ENCODE measurements around the gene ZNF234.

DNA sequence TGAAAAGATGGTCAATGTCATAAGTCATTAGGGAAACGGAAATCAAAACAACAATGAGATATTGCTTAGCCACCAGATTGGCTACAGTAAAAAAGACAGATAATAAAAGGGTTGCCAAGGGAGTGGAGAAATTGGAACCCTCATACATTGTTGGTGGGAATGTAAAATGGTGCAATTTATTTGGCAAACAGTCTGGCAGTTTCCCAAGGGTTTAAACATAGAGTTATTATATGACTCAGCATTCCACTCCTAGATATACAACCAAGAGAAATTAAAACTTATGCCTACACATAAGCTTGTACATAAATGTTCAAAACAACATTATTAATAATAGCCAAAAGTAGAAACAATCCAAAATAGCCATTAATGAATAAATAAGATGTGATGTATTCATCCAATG lies 61.1 kb downstream of the ZNF234 start:
- TF ChIP-seq SP1 (IDR thresholded peaks at IDR 0.05; ENCODE audit: low read depth, low read length) (no peak), RAD21 (IDR thresholded peaks at IDR 0.05 in 1 of 2, conservative IDR thresholded peaks at IDR 0.05 in 1 of 2; ENCODE audit: low read depth in 2 of 2, low read length in 2 of 2) (no peak), GABPA (IDR thresholded peaks at IDR 0.05; ENCODE audit: borderline replicate concordance, insufficient read depth, low read length) (no peak), RNF2 (IDR thresholded peaks at IDR 0.05; ENCODE audit: borderline replicate concordance, low read depth, low read length, missing control alignments, poor library complexity, severe bottlenecking) (no peak)
- TF ChIP-seq, protein P1, sequence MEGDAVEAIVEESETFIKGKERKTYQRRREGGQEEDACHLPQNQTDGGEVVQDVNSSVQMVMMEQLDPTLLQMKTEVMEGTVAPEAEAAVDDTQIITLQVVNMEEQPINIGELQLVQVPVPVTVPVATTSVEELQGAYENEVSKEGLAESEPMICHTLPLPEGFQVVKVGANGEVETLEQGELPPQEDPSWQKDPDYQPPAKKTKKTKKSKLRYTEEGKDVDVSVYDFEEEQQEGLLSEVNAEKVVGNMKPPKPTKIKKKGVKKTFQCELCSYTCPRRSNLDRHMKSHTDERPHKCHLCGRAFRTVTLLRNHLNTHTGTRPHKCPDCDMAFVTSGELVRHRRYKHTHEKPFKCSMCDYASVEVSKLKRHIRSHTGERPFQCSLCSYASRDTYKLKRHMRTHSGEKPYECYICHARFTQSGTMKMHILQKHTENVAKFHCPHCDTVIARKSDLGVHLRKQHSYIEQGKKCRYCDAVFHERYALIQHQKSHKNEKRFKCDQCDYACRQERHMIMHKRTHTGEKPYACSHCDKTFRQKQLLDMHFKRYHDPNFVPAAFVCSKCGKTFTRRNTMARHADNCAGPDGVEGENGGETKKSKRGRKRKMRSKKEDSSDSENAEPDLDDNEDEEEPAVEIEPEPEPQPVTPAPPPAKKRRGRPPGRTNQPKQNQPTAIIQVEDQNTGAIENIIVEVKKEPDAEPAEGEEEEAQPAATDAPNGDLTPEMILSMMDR (IDR thresholded peaks at IDR 0.05; ENCODE audit: control extremely low read depth in 1 of 3, insufficient read depth in 1 of 3, low read depth in 1 of 3, low read length in 3 of 3) = no peak
- TF ChIP-seq, protein P2, sequence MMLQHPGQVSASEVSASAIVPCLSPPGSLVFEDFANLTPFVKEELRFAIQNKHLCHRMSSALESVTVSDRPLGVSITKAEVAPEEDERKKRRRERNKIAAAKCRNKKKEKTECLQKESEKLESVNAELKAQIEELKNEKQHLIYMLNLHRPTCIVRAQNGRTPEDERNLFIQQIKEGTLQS (IDR thresholded peaks at IDR 0.05; ENCODE audit: insufficient read depth, low read depth, low read length) = no peak
